ENCODE data around the gene C16orf89.

DNA sequence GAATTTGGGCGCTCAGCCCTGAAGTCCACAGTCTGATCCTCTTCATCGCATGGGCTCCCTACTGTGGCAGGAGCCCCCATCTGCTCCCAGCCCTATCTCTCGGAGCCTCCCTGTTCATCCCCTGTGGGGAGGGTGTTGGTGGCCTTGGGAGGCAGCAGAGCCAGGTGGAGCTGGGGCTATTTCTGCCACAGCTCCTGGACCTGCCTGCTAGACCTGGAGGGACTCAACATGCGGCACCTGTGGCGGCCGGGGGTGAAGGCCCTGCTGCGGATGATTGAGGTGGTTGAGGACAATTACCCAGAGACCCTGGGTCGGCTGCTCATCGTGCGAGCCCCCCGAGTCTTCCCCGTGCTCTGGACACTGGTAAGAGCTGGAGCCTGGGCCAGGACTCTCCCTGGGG is 62.5 kb downstream of the C16orf89 start:
- TF ChIP-seq CTCF (IDR thresholded peaks at IDR 0.05; ENCODE audit: insufficient read depth, low read depth, low read length) (no peak), EZH2 (IDR thresholded peaks at IDR 0.05; ENCODE audit: insufficient read depth, low read length) (no peak)
